HFFc6 (cell line): ENCODE data around the gene IMPACT. TPM values are rescaled to one million over a fixed set of nuclear protein-coding genes. Genes with fewer than 3 reads are reported as not detected.

Source experiments
- DNase-seq: peaks from one replicate; pipeline ENCODE4 v3.0.0-alpha.2; 2018
- H3K27ac Mint-ChIP-seq: 2 replicates; pipeline ENCODE4 v1.8.0; 2020; ENCODE audit warnings: mild to moderate bottlenecking, mixed read lengths
- H3K27me3 Mint-ChIP-seq: 2 replicates; pipeline ENCODE4 v1.8.0; 2021; ENCODE audit warnings: mild to moderate bottlenecking, moderate library complexity, mixed read lengths; ENCODE audit not compliant: insufficient read depth
- H3K36me3 Mint-ChIP-seq: 2 replicates; pipeline ENCODE4 v1.8.0; 2021; ENCODE audit warnings: low read depth, mixed read lengths
- H3K4me1 Mint-ChIP-seq: 2 replicates; pipeline ENCODE4 v1.8.0; 2020; ENCODE audit warnings: low read depth, mixed read lengths
- H3K4me3 Mint-ChIP-seq: 2 replicates; pipeline ENCODE4 v1.8.0; 2020; ENCODE audit warnings: mild to moderate bottlenecking, moderate library complexity, mixed read lengths
- H3K9me3 Mint-ChIP-seq: 2 replicates; pipeline ENCODE4 v1.8.0; 2020; ENCODE audit warnings: mild to moderate bottlenecking, mixed read lengths
- CTCF ChIP-seq: fragments of 200-600 bp; sonication (generic); IDR thresholded peaks from 2 replicates; pipeline ENCODE4 v1.5.0; 2021; ENCODE audit warnings: antibody characterized with exemption, mild to moderate bottlenecking
- total RNA-seq, 6 experiments: library from RNA; stranded (reverse); fragmentation: NEBNext Ultra II Directional; extraction: Animal tissue kit (Norgen Biotek cat#: 25700); gene quantifications; 2 replicates in 1 of 6; 3 replicates in 5 of 6; pipeline ENCODE4 v1.2.3, GENCODE V29; 2021

IMPACT gene
- total RNA-seq, 6 experiments from 2014 or later, result 37.5 to 49.6 (median 45.6) TPM

DNA sequence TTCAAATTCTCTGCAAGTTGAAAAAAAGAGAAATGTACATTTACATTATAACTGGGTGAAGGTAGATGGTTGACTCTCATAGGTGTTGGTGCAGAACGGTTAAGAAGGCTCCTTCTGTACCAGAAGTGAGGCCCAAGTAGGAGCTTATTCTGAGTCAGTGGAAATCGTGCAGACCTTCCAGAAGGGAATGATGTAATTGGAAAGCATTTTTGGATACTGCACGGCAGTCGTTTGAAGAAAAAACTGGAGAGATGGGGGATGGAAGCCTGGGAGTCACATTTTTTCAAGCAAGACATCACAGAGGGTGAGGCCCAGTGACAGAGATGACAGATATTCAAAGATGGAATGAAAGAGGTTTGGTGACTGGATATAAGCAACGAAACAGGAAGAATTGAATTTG, 73.3 kb downstream of the IMPACT start:
- Mint-ChIP-seq H3K4me1 (peaks cover 39% of the 10 kb centered on the region), H3K36me3 (no peaks in the 10 kb centered on the region), H3K4me3 (no peak overlapping the region; the same call in 1 of the 2 replicates), H3K27me3 (no peaks in the 10 kb centered on the region; the same call in 1 of the 2 replicates), H3K9me3 (no peaks in the 10 kb centered on the region), H3K27ac (peak overlapping the region; percentile 48; the same call in 1 of the 2 replicates)
- no peak for TF ChIP-seq CTCF
- DNase-seq, result peak; percentile 49

- TF ChIP-seq CTCF, result no peak
- no peaks in the 10 kb centered on the region; the same call in 1 of the 2 replicates for H3K27me3 Mint-ChIP-seq
Observed at GRCh38 chr18:24500217-24500616, 73.7 kb downstream of the IMPACT start.

GRCh38 chr18:24500766-24501165, 74.3 kb downstream of the IMPACT start:
- H3K36me3 Mint-ChIP-seq, result no peaks in the 10 kb centered on the region
- TF ChIP-seq CTCF, result no peak
- H3K27me3 Mint-ChIP-seq, result no peaks in the 10 kb centered on the region; the same call in 1 of the 2 replicates
- no peak overlapping the region for H3K27ac Mint-ChIP-seq
- no peak overlapping the region for H3K4me3 Mint-ChIP-seq
- H3K9me3 Mint-ChIP-seq, result no peaks in the 10 kb centered on the region
- no peak for DNase-seq
- peaks cover 39% of the 10 kb centered on the region for H3K4me1 Mint-ChIP-seq

More at GRCh38 chr18:24500217-24500616, 73.7 kb downstream of the IMPACT start:
- peak; percentile 24 for DNase-seq
- Mint-ChIP-seq H3K36me3 (no peaks in the 10 kb centered on the region), H3K27ac (peak overlapping the region; percentile 48; the same call in 1 of the 2 replicates), H3K9me3 (no peaks in the 10 kb centered on the region), H3K4me1 (peaks cover 39% of the 10 kb centered on the region), H3K4me3 (no peak overlapping the region; the same call in 1 of the 2 replicates)

- TF ChIP-seq CTCF, result no peak
- H3K4me3 Mint-ChIP-seq, result no peak overlapping the region
- no peaks in the 10 kb centered on the region; the same call in 1 of the 2 replicates for H3K27me3 Mint-ChIP-seq
- no peak overlapping the region for H3K27ac Mint-ChIP-seq
- H3K36me3 Mint-ChIP-seq, result no peaks in the 10 kb centered on the region
- DNase-seq, result no peak
- H3K9me3 Mint-ChIP-seq, result no peaks in the 10 kb centered on the region
- H3K4me1 Mint-ChIP-seq, result peaks cover 23% of the 10 kb centered on the region
Observed at GRCh38 chr18:24502667-24503523, 76.4 kb downstream of the IMPACT start.

Other genes with a start within 250 kb of the IMPACT start
- gene OSBPL1A, start 28.8 kb upstream of the IMPACT start, total RNA-seq, result 10 to 100 TPM in 4 of 6 experiments, 1 to 10 TPM in 2; 6.2 to 16.3 (median 13.7) TPM
- not detected for gene HRH4, start 34.0 kb downstream of the IMPACT start, total RNA-seq